Measurements from ENCODE around the gene SGMS2.
"Not testable (repeated sequence)": the region's sequence is repeated elsewhere in the genome, so short reads cannot be mapped to it uniquely, and the experiment has no call there.

The SGMS2 gene

DNA sequence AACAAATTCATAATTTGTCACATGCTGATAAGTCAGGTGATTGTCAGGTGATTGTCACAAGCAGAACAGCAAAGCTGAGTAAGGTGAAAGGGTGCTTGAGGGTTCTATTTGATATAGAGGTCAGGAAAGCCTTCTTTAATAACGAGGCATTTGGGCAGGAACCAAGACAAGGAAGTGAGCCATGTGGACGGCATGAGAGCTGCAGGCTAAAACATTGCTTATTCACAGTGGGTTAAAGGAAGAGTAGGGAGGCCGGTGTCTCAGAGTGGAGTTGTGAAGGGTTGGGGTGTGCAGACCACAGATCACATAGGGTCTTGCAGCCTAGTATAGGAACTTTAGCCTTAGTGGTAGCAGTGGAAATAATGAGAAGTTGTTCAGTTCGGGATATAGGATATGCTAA is 75.3 kb downstream of the SGMS2 start:
- no peaks in the 10 kb centered on the region for H3K27me3 ChIP-seq (ENCODE audit: control insufficient read depth, insufficient read depth, low read length)
- no peak overlapping the region for H3K9ac ChIP-seq (ENCODE audit: low read depth, low read length)
- no peak overlapping the region for H3K4me3 ChIP-seq (ENCODE audit: low read length)
- H3K36me3 ChIP-seq (ENCODE audit: insufficient read depth, low read length), result peaks cover 4% of the 10 kb centered on the region
- H3K4me1 ChIP-seq (ENCODE audit: control insufficient read depth, insufficient read depth, low read length), result peaks cover 26% of the 10 kb centered on the region
- no peak overlapping the region for H3K4me2 ChIP-seq (ENCODE audit: low read length)
- no peaks in the 10 kb centered on the region for H3K9me3 ChIP-seq (replicated peaks; ENCODE audit: low read length)

DNA sequence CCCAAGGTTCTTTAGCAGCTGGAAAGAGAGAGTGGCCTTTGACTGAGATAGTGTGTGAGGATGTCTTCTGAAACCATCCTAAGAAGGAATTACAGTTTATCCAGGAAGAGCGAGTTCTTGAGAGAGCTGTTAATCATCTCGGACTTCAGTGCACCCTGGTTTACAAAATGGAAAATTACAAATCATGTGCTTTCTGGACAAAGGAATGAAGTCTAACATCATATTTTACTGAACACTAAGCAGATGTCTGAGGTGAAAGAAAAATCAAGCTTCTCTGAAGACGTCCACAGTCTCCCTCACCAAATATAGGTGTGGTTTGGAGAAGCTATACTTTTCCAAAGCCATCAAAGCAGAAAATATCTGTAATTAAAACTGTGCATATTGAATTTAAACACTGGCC is 75.8 kb downstream of the SGMS2 start:
- H3K27me3 ChIP-seq (ENCODE audit: control insufficient read depth, insufficient read depth, low read length), result no peaks in the 10 kb centered on the region
- no peaks in the 10 kb centered on the region for H3K9me3 ChIP-seq (replicated peaks; ENCODE audit: low read length)
- peaks cover 4% of the 10 kb centered on the region for H3K36me3 ChIP-seq (ENCODE audit: insufficient read depth, low read length)
- H3K4me3 ChIP-seq (ENCODE audit: low read length), result no peak overlapping the region
- H3K4me1 ChIP-seq (ENCODE audit: control insufficient read depth, insufficient read depth, low read length), result peaks cover 22% of the 10 kb centered on the region
- H3K9ac ChIP-seq (ENCODE audit: low read depth, low read length), result no peak overlapping the region
- H3K4me2 ChIP-seq (ENCODE audit: low read length), result no peak overlapping the region

DNA sequence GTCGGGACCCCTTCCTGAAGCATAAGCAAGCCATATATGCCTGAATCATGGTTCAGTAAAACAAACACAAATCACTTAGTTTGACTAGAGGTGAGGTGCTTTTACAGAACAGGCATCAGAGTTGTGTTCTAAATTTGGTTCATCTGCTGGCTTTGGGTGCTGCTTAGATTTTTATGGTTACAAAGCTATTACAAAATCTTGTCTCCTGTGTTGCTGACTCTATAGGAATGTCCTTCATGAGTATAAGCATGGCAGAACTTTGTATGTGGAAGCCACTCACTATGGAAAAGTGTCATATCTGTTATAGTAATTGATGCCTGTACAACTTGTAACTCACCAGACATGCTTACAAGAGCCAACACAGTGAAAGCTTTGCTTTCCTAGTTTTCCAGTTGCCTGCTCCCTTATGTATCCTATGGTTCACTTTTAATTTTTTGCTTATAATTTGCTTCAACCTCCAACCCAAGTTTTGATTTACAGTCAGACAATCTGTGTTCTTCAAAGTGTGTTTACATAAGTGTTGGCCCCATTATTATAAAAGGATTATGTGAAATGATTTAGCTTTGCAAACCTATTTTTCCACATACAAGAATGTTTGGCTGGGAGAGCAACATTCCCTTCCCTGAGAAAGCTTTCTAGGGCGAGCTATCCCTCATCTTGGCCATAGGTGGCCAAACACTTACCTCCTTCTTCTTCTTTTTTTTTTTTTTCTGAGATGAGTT is 76.6 kb downstream of the SGMS2 start:
- Histone ChIP-seq H3K36me3 (ENCODE audit: insufficient read depth, low read length) (peaks cover 4% of the 10 kb centered on the region), H3K4me3 (ENCODE audit: low read length) (no peak overlapping the region), H3K9ac (ENCODE audit: low read depth, low read length) (no peak overlapping the region), H3K27me3 (ENCODE audit: control insufficient read depth, insufficient read depth, low read length) (no peaks in the 10 kb centered on the region), H3K9me3 (replicated peaks; ENCODE audit: low read length) (no peaks in the 10 kb centered on the region), H3K4me2 (ENCODE audit: low read length) (no peak overlapping the region), H3K4me1 (ENCODE audit: control insufficient read depth, insufficient read depth, low read length) (peaks cover 17% of the 10 kb centered on the region)

DNA sequence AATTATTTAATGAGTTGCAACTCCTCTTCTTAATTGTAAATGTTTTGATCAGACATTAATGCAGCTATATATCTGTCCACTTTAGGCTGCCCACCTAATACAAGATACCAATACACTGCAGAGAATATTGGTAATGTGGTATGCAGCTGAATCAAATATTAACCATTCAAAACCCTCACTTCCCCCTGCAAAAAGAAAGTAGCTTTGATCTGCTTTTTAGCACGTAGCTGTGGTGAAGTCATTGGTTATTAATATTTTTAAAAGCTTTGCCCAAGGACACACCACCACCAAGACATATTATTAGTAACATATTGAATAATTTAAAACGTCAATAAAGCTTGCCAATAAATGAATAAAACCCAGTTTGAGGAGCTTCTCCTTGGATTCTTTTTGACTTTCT is 78.0 kb downstream of the SGMS2 start:
- Histone ChIP-seq H3K9me3 (replicated peaks; ENCODE audit: low read length) (no peaks in the 10 kb centered on the region), H3K36me3 (ENCODE audit: insufficient read depth, low read length) (peaks cover 6% of the 10 kb centered on the region), H3K9ac (ENCODE audit: low read depth, low read length) (no peak overlapping the region), H3K4me1 (ENCODE audit: control insufficient read depth, insufficient read depth, low read length) (peaks cover 3% of the 10 kb centered on the region), H3K4me2 (ENCODE audit: low read length) (no peak overlapping the region), H3K27me3 (ENCODE audit: control insufficient read depth, insufficient read depth, low read length) (no peaks in the 10 kb centered on the region), H3K4me3 (ENCODE audit: low read length) (no peak overlapping the region)

GRCh38 chr4:107905082-107905481 is 80.3 kb downstream of the SGMS2 start:
- not testable (repeated sequence) for H3K4me3 ChIP-seq (ENCODE audit: low read length); H3K9me3 ChIP-seq (replicated peaks; ENCODE audit: low read length); H3K9ac ChIP-seq (ENCODE audit: low read depth, low read length); H3K4me2 ChIP-seq (ENCODE audit: low read length); H3K27me3 ChIP-seq (ENCODE audit: control insufficient read depth, insufficient read depth, low read length); H3K4me1 ChIP-seq (ENCODE audit: control insufficient read depth, insufficient read depth, low read length)
- peaks cover 12% of the 10 kb centered on the region for H3K36me3 ChIP-seq (ENCODE audit: insufficient read depth, low read length)

- Histone ChIP-seq H3K36me3 (ENCODE audit: insufficient read depth, low read length) (peaks cover 18% of the 10 kb centered on the region), H3K4me2 (ENCODE audit: low read length) (no peak overlapping the region), H3K27me3 (ENCODE audit: control insufficient read depth, insufficient read depth, low read length) (no peaks in the 10 kb centered on the region)
Observed at GRCh38 chr4:107906458-107907100, 81.8 kb downstream of the SGMS2 start.

DNA sequence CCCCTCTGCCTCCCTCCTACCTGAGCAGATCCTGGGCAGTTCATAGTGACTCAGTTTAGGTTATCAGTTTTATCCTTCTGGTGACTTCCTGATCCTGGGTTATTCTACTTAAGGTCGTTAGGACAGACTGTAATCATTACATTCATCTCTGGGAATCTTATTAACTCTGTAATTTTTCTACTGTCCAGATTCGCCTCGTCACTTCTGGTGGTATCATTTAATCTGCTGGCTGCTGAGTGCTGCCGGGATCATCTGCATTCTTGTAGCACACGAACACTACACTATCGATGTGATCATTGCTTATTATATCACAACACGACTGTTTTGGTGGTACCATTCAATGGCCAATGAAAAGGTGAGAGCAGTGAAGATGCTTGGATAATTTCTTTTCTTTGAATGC is 83.6 kb downstream of the SGMS2 start:
- no peaks in the 10 kb centered on the region for H3K9me3 ChIP-seq (replicated peaks; ENCODE audit: low read length)
- H3K4me1 ChIP-seq (ENCODE audit: control insufficient read depth, insufficient read depth, low read length), result no peaks in the 10 kb centered on the region
- peaks cover 14% of the 10 kb centered on the region for H3K36me3 ChIP-seq (ENCODE audit: insufficient read depth, low read length)
- no peak overlapping the region for H3K9ac ChIP-seq (ENCODE audit: low read depth, low read length)
- H3K4me2 ChIP-seq (ENCODE audit: low read length), result no peak overlapping the region
- no peak overlapping the region for H3K4me3 ChIP-seq (ENCODE audit: low read length)
- no peaks in the 10 kb centered on the region for H3K27me3 ChIP-seq (ENCODE audit: control insufficient read depth, insufficient read depth, low read length)

More at GRCh38 chr4:107906458-107907100, 81.8 kb downstream of the SGMS2 start:
- Histone ChIP-seq H3K4me1 (ENCODE audit: control insufficient read depth, insufficient read depth, low read length) (no peaks in the 10 kb centered on the region), H3K9ac (ENCODE audit: low read depth, low read length) (no peak overlapping the region), H3K4me3 (ENCODE audit: low read length) (no peak overlapping the region), H3K9me3 (replicated peaks; ENCODE audit: low read length) (no peaks in the 10 kb centered on the region)

DNA sequence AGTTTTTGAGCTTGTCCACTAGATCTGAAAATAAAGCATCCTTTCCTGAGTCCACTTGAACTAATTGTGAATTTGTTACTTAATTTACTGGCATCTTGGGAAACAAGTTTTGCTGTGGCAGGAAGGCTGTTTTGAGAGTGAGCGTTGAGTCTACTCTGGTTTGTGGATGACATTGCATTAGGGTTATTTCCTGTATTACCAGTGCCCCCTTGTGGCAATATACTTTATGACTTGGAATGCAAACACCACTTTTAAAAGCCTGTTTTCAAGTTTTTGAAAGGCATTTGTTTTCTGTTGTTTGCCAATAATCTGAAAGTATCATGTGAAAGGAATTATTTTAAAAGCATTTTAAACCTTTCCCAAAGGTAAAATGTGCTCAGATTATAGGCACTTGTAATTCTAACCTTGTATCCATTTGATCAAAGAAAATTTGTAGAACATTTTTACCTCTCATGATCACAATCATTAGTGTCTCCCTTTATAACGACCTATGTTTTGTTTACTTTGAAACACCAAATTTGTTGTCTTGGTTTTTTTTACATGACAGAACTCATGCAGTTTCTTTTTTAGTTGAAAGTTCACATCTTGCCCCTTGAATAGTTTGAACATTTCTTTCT is 88.7 kb downstream of the SGMS2 start:
- Histone ChIP-seq H3K9ac (ENCODE audit: low read depth, low read length) (no peak overlapping the region), H3K4me1 (ENCODE audit: control insufficient read depth, insufficient read depth, low read length) (no peaks in the 10 kb centered on the region), H3K27me3 (ENCODE audit: control insufficient read depth, insufficient read depth, low read length) (no peaks in the 10 kb centered on the region), H3K36me3 (ENCODE audit: insufficient read depth, low read length) (peaks cover 10% of the 10 kb centered on the region), H3K9me3 (replicated peaks; ENCODE audit: low read length) (no peaks in the 10 kb centered on the region), H3K4me2 (ENCODE audit: low read length) (no peak overlapping the region), H3K4me3 (ENCODE audit: low read length) (no peak overlapping the region)

DNA sequence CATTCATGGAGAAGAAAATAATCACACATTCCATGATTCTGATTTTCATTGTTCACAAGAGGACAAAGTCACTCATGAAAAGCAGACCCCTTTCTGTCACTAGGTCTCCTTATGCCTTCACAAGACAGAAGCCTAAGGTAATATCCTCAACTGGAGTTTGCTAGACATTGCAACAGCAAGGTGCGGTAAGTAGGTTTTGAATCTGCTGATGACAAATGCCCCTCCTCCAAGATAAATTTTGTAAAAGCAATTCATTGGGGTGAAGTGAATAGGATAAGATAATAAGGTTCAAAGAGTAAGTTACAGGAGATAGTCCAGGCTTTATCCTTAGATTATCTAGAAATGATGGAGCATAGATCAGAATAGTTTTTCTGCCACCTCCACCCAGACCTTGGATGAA is 90.5 kb downstream of the SGMS2 start:
- Histone ChIP-seq H3K4me3 (ENCODE audit: low read length) (no peak overlapping the region), H3K4me2 (ENCODE audit: low read length) (no peak overlapping the region), H3K9me3 (replicated peaks; ENCODE audit: low read length) (no peaks in the 10 kb centered on the region), H3K27me3 (ENCODE audit: control insufficient read depth, insufficient read depth, low read length) (no peaks in the 10 kb centered on the region), H3K9ac (ENCODE audit: low read depth, low read length) (no peak overlapping the region), H3K4me1 (ENCODE audit: control insufficient read depth, insufficient read depth, low read length) (no peaks in the 10 kb centered on the region), H3K36me3 (ENCODE audit: insufficient read depth, low read length) (peaks cover 6% of the 10 kb centered on the region)

GRCh38 chr4:107916623-107917022 is 91.9 kb downstream of the SGMS2 start:
- Histone ChIP-seq H3K9me3 (replicated peaks; ENCODE audit: low read length) (no peaks in the 10 kb centered on the region), H3K27me3 (ENCODE audit: control insufficient read depth, insufficient read depth, low read length) (no peaks in the 10 kb centered on the region), H3K4me1 (ENCODE audit: control insufficient read depth, insufficient read depth, low read length) (no peaks in the 10 kb centered on the region), H3K9ac (ENCODE audit: low read depth, low read length) (no peak overlapping the region), H3K4me3 (ENCODE audit: low read length) (no peak overlapping the region), H3K36me3 (ENCODE audit: insufficient read depth, low read length) (no peaks in the 10 kb centered on the region), H3K4me2 (ENCODE audit: low read length) (no peak overlapping the region)

DNA sequence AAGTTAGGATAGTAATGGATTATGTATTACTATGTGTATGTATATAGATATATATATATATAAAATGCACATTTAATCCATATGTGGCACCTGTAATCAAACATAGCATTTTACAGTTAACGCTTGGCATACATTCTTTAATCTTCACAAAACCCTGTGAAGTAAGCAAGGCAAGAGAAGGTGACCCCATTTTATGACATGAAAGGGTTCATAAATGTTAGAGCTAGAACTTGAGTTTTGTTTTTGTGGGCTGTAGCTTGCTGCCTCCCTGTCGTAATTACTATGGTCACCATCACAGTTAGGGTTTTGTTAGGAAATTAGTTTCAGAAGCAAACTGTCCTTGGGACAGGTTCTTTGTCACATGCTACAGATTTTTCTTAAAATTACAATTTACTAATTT is 92.8 kb downstream of the SGMS2 start:
- Histone ChIP-seq H3K4me3 (ENCODE audit: low read length) (no peak overlapping the region), H3K9me3 (replicated peaks; ENCODE audit: low read length) (no peaks in the 10 kb centered on the region), H3K36me3 (ENCODE audit: insufficient read depth, low read length) (no peaks in the 10 kb centered on the region), H3K4me1 (ENCODE audit: control insufficient read depth, insufficient read depth, low read length) (no peaks in the 10 kb centered on the region), H3K4me2 (ENCODE audit: low read length) (no peak overlapping the region), H3K9ac (ENCODE audit: low read depth, low read length) (no peak overlapping the region), H3K27me3 (ENCODE audit: control insufficient read depth, insufficient read depth, low read length) (no peaks in the 10 kb centered on the region)

Measured in skeletal muscle satellite cell (primary cell).